RWPE1 (cell line): ENCODE data around the gene PEMT.

Experiments
- CTCF ChIA-PET: fragments of 350-600 bp; sonication (Branson Sonifier 250); formaldehyde crosslinking; extraction: SDS; loops from one replicate; lab custom pipeline; 2021; lab: Yijun Ruan, JAX
- POLR2A ChIA-PET: fragments of 400-600 bp; formaldehyde crosslinking; extraction: SDS; loops from one replicate; lab custom pipeline; 2020; ENCODE audit warnings: antibody characterized with exemption; ENCODE audit not compliant: low non-redundant PET; lab: Yijun Ruan, JAX
- DNase-seq: peaks from one replicate; pipeline ENCODE4 v3.0.0; 2012; ENCODE audit warnings: low spot score
- H3K27ac ChIP-seq: fragments of 450-650 bp; 2 replicates; pipeline ENCODE4 v1.5.1; 2017
- CTCF ChIP-seq: fragments of 450-650 bp; conservative IDR thresholded peaks from 2 replicates; pipeline ENCODE4 v1.5.1; 2017; ENCODE audit warnings: low read depth, mild to moderate bottlenecking

PEMT gene

GRCh38 chr17:17559164-17559563, 32.3 kb downstream of the PEMT start:
- TF ChIP-seq CTCF = no peak
- CTCF ChIA-PET = interaction anchor here (0.6 kb wide), 1 partner anchor 182 kb away, joined by 3 read pairs; no protein-coding TSS in a partner anchor
- no peak for DNase-seq
- POLR2A ChIA-PET = no interaction called here
- H3K27ac ChIP-seq = peak overlapping the region; percentile 76; the same call in 1 of the 2 replicates

GRCh38 chr17:17558431-17558830, 33.1 kb downstream of the PEMT start:
- H3K27ac ChIP-seq = no peak overlapping the region
- POLR2A ChIA-PET = no interaction called here
- CTCF ChIA-PET = no interaction called here
- no peak for DNase-seq
- no peak for TF ChIP-seq CTCF

GRCh38 chr17:17557796-17558195, 33.7 kb downstream of the PEMT start:
- H3K27ac ChIP-seq = no peak overlapping the region
- ChIA-PET POLR2A (no interaction called here), CTCF (interaction anchor here (0.8 to 1.3 kb wide), 2 partner anchors 11 to 84 kb away, joined by 3 to 5 read pairs; no protein-coding TSS in a partner anchor)
- no peak for TF ChIP-seq CTCF
- DNase-seq = no peak

- no peak for DNase-seq
- POLR2A ChIA-PET = no interaction called here
- no peak for TF ChIP-seq CTCF
- H3K27ac ChIP-seq = no peak overlapping the region
- CTCF ChIA-PET = interaction anchor here (0.6 kb wide), 1 partner anchor 198 kb away, joined by 3 read pairs; no protein-coding TSS in a partner anchor
These were observed 34.8 kb downstream of the PEMT start for GRCh38 chr17:17556671-17557070.

- CTCF ChIA-PET = no interaction called here
- no peak overlapping the region for H3K27ac ChIP-seq
- TF ChIP-seq CTCF = no peak
- no peak for DNase-seq
- POLR2A ChIA-PET = no interaction called here
These were observed 35.6 kb downstream of the PEMT start for GRCh38 chr17:17555906-17556305.

GRCh38 chr17:17555151-17555550, 36.4 kb downstream of the PEMT start:
- CTCF ChIA-PET = no interaction called here
- POLR2A ChIA-PET = no interaction called here

More at GRCh38 chr17:17555151-17555550, 36.4 kb downstream of the PEMT start:
- no peak overlapping the region for H3K27ac ChIP-seq
- no peak for TF ChIP-seq CTCF
- DNase-seq = no peak
